GM10266 (cell line): ENCODE results near the gene M6PR.

Experiments used
- DNase-seq: peaks from one replicate; pipeline ENCODE4 v3.0.0; 2012; ENCODE audit errors: extremely low spot score
- CTCF ChIP-seq: IDR thresholded peaks from 2 replicates; pipeline ENCODE4 v1.5.1; 2012; ENCODE audit warnings: mild to moderate bottlenecking, low read depth; ENCODE audit not compliant: control insufficient read depth, insufficient read depth; ENCODE audit errors: missing control alignments

M6PR gene

GRCh38 chr12:8987685-8988084, 38.2 kb upstream of the M6PR start:
- no peak for TF ChIP-seq CTCF
- no peak for DNase-seq

GRCh38 chr12:8987163-8987562, 37.7 kb upstream of the M6PR start:
- no peak for DNase-seq
- TF ChIP-seq CTCF, result no peak

GRCh38 chr12:8985213-8985754, 35.8 kb upstream of the M6PR start:
- TF ChIP-seq CTCF, result no peak
- no peak for DNase-seq

- no peak for DNase-seq
- TF ChIP-seq CTCF, result no peak
Observed at GRCh38 chr12:8980137-8980536, 30.7 kb upstream of the M6PR start.

DNA sequence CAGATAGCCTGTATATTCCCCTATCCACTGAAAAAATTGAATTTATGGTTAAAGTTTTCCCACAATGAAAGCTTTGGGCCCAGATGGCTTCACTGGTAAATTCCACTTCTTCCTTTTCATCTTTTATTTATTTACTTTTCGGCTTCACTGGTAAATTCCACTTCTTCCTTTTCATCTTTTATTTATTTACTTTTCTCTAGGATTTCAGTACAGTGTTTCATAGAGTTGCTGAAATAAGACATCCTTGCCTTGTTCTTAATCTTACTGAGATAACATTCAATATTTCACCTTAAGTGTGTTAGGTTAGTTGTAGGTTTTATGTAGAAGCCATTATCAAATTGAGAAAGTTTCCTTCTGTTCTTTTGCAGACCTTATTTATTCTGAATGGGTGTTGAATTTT, 21.0 kb upstream of the M6PR start:
- DNase-seq, result no peak
- TF ChIP-seq CTCF, result no peak

GRCh38 chr12:8969861-8970411, 20.5 kb upstream of the M6PR start:
- no peak for TF ChIP-seq CTCF
- no peak for DNase-seq

DNA sequence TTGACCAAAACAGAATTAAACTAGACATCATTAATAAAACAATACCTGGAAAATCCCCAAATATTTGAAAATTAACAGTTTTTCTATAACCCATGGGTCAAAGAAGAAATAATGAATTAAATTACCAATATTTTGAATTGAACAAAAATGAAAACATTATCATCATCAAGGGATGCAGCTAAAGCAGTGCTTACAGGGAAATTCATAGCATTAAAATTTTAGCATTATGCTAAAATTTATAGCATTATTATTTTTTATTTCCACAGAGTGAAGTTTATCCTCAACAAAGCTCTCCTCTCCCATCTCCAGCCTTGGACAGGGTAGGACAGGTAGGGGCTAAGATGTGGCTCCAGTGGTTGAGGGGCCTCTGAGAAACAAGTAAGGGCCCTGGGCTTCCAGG, 19.3 kb upstream of the M6PR start:
- no peak for TF ChIP-seq CTCF
- DNase-seq, result no peak
